ENCODE results near the gene KIF18B.
"Not testable (repeated sequence)": the region's sequence is repeated elsewhere in the genome, so short reads cannot be mapped to it uniquely, and the experiment has no call there.

KIF18B gene

GRCh38 chr17:44968225-44969143 lies 20.9 kb upstream of the KIF18B start, which contains the start of gene C1QL1:
TSS of gene C1QL1 (minus strand) at chr17:44968303. CDS start at chr17:44968048, 255 bp downstream.
- DNase-seq, result peak; percentile 82

- DNase-seq, result no peak
Measured at GRCh38 chr17:44967907-44968224, 20.3 kb upstream of the KIF18B start.

- no peak for DNase-seq
Measured at GRCh38 chr17:44967026-44967906, 19.7 kb upstream of the KIF18B start.

GRCh38 chr17:44966348-44967025 lies 18.9 kb upstream of the KIF18B start:
- no peak for DNase-seq

GRCh38 chr17:44965481-44966234 lies 18.1 kb upstream of the KIF18B start:
- DNase-seq, result no peak

- DNase-seq, result no peak
Measured at GRCh38 chr17:44961921-44962350, 14.4 kb upstream of the KIF18B start.

GRCh38 chr17:44960691-44961090 lies 13.1 kb upstream of the KIF18B start:
- DNase-seq, result no peak

GRCh38 chr17:44959821-44960531 lies 12.4 kb upstream of the KIF18B start:
- DNase-seq, result no peak

- DNase-seq, result no peak
Measured at GRCh38 chr17:44956998-44957981, 9.7 kb upstream of the KIF18B start.

- no peak for DNase-seq
Measured at GRCh38 chr17:44955674-44956425, 8.3 kb upstream of the KIF18B start.

- no peak for DNase-seq
Measured at GRCh38 chr17:44952946-44953475, 5.4 kb upstream of the KIF18B start.

GRCh38 chr17:44948315-44948795 lies 782 bp upstream of the KIF18B start:
- no peak for DNase-seq

GRCh38 chr17:44945652-44946051 lies 1.9 kb downstream of the KIF18B start:
- DNase-seq, result not testable (repeated sequence)

GRCh38 chr17:44942456-44942855 lies 5.1 kb downstream of the KIF18B start:
- no peak for DNase-seq

- DNase-seq, result no peak
Measured at GRCh38 chr17:44941712-44942331, 5.8 kb downstream of the KIF18B start.

GRCh38 chr17:44940768-44941167 lies 6.8 kb downstream of the KIF18B start:
- DNase-seq, result no peak

- DNase-seq, result no peak
Measured at GRCh38 chr17:44940317-44940716, 7.3 kb downstream of the KIF18B start.

GRCh38 chr17:44935116-44935515 lies 12.5 kb downstream of the KIF18B start:
- no peak for DNase-seq

GRCh38 chr17:44934745-44935105 lies 12.8 kb downstream of the KIF18B start:
- DNase-seq, result no peak

Data from NCI-H510A (cell line).